Stomach (tissue), 4 donors: ENCODE measurements around the gene N4BP3.
"Not testable (repeated sequence)": the region's sequence is repeated elsewhere in the genome, so short reads cannot be mapped to it uniquely, and the experiment has no call there.

Experiments used
- CTCF ChIP-seq, 7 experiments: fragments of 450-650 bp in 4 of 7; fragments of 200-600 bp in 3 of 7; sonication (generic) in 3 of 7; IDR thresholded peaks; one replicate each; pipeline ENCODE4 v1.5.1; 2016 to 2019; ENCODE audit warnings: antibody characterized with exemption in 7 of 7, control low read depth in 2 of 7, mild to moderate bottlenecking in 1 of 7
- EP300 ChIP-seq: sonication (generic); formaldehyde crosslinking; IDR thresholded peaks from one replicate; pipeline ENCODE4 v1.6.1; 2017; ENCODE audit warnings: antibody characterized with exemption
- POLR2A ChIP-seq, 4 donors: fragments of 450-650 bp; IDR thresholded peaks; one replicate each; pipeline ENCODE4 v1.6.1; 2016; ENCODE audit warnings: antibody characterized with exemption in 4 of 4, control low read depth in 2 of 4, mild to moderate bottlenecking in 1 of 4, moderate library complexity in 1 of 4
- POLR2AphosphoS5 ChIP-seq, 3 donors: sonication (generic); formaldehyde crosslinking; IDR thresholded peaks; one replicate each; pipeline ENCODE4 v1.6.1; 2016; ENCODE audit warnings: antibody characterized with exemption in 3 of 3

- TF ChIP-seq POLR2A (IDR thresholded peaks at IDR 0.05); POLR2AphosphoS5 (IDR thresholded peaks at IDR 0.05); CTCF (IDR thresholded peaks at IDR 0.05); EP300: not testable (repeated sequence)
Measured at GRCh38 chr5:178087199-178087598, 26.1 kb upstream of the N4BP3 start.
